Neutrophil (primary cell): ENCODE results near the gene NAA20.

ENCODE experiments used
- H3K27ac ChIP-seq: fragments of 200-600 bp; sonication (generic); 2 replicates; pipeline ENCODE4 v1.5.1; 2016; ENCODE audit warnings: mild to moderate bottlenecking, moderate library complexity
- H3K27me3 ChIP-seq: fragments of 200-600 bp; sonication (generic); 2 replicates; pipeline ENCODE4 v1.6.0; 2016; ENCODE audit warnings: mild to moderate bottlenecking
- H3K36me3 ChIP-seq: fragments of 200-600 bp; sonication (generic); 2 replicates; pipeline ENCODE4 v1.5.1; 2017
- H3K4me1 ChIP-seq, 2 experiments: fragments of 200-600 bp in 1 of 2; sonication (generic) in 1 of 2; 1 replicate in 1 of 2; 2 replicates in 1 of 2; pipeline versions ENCODE4 v1.5.1 to v1.6.1; 2013 to 2016; ENCODE audit warnings: low read depth in 1 of 2, low read length in 1 of 2, mild to moderate bottlenecking in 1 of 2, moderate library complexity in 1 of 2; ENCODE audit not compliant: control insufficient read depth in 1 of 2, insufficient read depth in 1 of 2
- H3K4me3 ChIP-seq, 2 experiments: fragments of 200-600 bp in 1 of 2; sonication (generic) in 1 of 2; 1 replicate in 1 of 2; 2 replicates in 1 of 2; pipeline ENCODE4 v1.5.1; 2013 to 2016; ENCODE audit warnings: low read depth in 1 of 2, low read length in 1 of 2, mild to moderate bottlenecking in 1 of 2, moderate library complexity in 1 of 2
- H3K9me3 ChIP-seq: fragments of 200-600 bp; sonication (generic); 2 replicates; pipeline ENCODE4 v1.5.1; 2016
- TF ChIP-seq, protein P1 (sequence below): fragments of 200-600 bp; sonication (generic); IDR thresholded peaks from 2 replicates; pipeline ENCODE4 v1.5.1; 2016; ENCODE audit warnings: antibody characterized with exemption

The NAA20 gene

DNA sequence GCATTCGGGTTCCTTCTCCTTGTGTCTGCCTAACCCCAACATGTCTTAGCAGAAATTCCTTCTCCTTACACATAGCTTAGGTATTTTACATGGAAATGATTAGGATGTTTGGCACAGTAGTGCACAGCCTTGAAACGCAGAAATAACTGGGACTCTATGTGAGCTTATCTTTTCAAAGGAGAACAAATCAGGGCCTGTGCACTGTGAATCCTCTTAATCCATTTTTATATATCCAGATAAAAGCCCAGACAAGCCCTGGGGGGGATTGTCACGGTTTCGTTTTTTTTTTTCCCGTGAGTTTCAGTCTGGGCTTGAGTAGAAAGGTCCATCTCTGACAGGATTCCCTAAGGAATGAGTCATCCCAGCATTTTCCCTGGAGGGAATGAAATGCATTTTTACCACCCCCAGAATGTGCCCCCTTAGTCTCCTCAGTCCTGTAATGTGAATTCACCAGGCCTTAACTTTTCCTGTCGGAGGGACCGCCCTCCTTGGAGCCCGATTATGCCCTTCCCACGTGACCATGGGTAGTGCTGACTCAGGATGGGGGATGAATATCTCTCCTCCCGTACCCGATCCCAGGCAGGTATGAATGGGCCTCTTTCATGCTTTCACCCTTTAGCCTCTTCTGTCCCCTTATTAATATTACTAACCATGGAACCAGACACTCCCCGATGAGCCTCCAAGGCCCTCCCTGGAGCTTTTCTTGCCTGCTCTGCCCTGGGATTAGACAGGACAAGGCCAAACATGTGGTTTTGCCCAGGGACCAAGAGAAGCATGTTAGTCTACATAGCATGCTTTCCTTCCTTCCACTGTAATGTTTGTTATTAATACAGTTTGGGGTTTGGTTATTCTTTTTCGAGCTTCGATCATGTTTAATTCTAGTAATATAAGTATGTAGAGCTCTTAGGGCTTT, 23.9 kb upstream of the NAA20 start:
- H3K4me3 ChIP-seq = no peak overlapping the region
- TF ChIP-seq, protein P1, sequence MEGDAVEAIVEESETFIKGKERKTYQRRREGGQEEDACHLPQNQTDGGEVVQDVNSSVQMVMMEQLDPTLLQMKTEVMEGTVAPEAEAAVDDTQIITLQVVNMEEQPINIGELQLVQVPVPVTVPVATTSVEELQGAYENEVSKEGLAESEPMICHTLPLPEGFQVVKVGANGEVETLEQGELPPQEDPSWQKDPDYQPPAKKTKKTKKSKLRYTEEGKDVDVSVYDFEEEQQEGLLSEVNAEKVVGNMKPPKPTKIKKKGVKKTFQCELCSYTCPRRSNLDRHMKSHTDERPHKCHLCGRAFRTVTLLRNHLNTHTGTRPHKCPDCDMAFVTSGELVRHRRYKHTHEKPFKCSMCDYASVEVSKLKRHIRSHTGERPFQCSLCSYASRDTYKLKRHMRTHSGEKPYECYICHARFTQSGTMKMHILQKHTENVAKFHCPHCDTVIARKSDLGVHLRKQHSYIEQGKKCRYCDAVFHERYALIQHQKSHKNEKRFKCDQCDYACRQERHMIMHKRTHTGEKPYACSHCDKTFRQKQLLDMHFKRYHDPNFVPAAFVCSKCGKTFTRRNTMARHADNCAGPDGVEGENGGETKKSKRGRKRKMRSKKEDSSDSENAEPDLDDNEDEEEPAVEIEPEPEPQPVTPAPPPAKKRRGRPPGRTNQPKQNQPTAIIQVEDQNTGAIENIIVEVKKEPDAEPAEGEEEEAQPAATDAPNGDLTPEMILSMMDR = no peak
- no peaks in the 10 kb centered on the region for H3K36me3 ChIP-seq
- H3K4me1 ChIP-seq = peaks cover 9 to 10% of the 10 kb centered on the region in 2 experiments
- H3K27ac ChIP-seq = no peak overlapping the region
- H3K9me3 ChIP-seq = no peaks in the 10 kb centered on the region
- no peaks in the 10 kb centered on the region for H3K27me3 ChIP-seq

DNA sequence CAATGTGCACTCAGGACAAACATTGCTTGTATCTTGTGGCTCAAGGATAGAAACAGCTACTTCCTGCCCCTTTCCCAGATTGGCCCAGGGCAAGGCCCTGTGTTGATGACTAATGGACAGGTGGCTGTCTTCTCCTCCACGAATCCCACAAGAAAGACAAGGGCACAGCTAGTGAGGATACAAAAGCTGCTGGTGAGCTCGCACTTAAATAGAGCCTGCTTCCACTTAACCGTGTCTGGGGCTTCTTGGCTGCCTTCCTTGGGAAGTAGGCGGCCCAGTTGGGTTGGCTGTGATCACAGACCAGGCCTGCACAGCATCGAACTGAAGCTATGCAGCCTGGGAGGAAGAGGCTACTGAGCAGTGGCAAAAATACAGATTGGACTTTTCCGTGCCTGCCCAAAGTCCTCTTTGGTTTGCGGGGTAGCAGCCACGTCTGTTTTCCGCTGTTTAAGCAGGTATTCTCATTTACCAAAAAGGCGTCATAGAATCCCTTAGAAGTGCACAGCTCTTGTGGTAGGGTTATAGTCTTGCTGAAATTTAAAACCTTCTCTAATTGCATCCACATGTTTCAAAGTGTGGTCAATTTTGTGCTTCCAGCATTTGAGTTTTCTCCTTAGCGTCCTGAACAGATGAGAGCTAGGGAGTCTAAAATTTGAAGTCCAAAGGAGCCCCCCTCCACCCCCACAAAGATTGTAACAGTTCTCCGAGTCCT, 23.0 kb upstream of the NAA20 start:
- no peaks in the 10 kb centered on the region for H3K9me3 ChIP-seq
- peaks cover 9 to 10% of the 10 kb centered on the region in 2 experiments for H3K4me1 ChIP-seq
- TF ChIP-seq, protein P1 = no peak
- no peak overlapping the region for H3K27ac ChIP-seq
- no peaks in the 10 kb centered on the region for H3K36me3 ChIP-seq
- H3K4me3 ChIP-seq = no peak overlapping the region
- H3K27me3 ChIP-seq = no peaks in the 10 kb centered on the region

DNA sequence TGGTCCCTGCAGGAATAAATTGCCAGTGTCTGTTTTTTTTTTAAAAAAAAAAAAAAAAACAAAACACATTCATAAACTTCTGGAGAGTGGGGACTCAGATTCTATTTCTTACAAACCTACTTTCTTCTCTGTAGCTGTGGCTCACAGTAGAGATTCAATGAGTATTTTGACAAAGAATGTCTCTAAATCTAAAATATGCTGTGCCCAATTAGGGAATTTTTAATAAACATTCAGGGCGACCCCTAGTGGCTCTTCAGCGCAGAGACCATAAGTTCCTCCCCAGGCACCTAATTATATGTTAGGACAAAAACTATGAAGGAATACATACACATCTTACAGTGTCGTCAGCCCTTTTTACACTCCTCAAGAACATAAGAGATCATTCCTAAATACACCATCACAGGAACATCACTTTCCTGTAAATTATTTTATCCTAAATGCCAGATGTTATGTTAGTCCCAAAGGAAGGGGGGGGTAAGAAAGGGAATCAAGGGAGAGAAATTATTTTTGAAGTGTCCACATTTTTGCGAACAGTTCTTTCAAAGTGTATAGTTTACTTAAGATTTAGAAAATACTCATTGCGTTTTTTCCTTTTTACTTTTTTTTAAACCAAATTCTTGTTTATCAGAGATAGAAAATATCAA, 21.8 kb upstream of the NAA20 start:
- H3K9me3 ChIP-seq = no peaks in the 10 kb centered on the region
- TF ChIP-seq, protein P1 = peak; percentile 68
- no peaks in the 10 kb centered on the region for H3K36me3 ChIP-seq
- peaks cover 13 to 17% of the 10 kb centered on the region in 2 experiments for H3K4me1 ChIP-seq
- no peaks in the 10 kb centered on the region for H3K27me3 ChIP-seq
- no peak overlapping the region for H3K4me3 ChIP-seq
- H3K27ac ChIP-seq = no peak overlapping the region

DNA sequence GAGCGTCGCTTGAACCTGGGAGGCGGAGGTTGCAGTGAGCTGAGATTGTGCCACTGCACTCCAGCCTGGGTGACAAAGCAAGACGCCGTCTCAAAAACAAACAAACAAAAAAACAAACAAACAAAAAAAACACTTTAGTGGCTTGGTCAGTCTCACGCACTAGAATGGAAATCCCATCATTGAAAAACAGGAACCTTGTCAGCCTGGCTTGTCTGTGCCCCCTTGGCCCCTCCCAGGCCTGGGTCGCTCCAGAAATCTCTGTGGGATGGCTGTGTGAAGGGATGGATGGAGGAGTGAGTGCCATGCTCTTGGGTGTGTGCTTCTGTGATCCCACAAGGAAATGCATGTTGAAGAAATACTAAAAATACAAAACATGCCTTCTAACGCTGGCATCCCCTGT, 20.9 kb upstream of the NAA20 start:
- Histone ChIP-seq H3K4me1 (peaks cover 22 to 25% of the 10 kb centered on the region in 2 experiments), H3K9me3 (no peaks in the 10 kb centered on the region), H3K27ac (no peak overlapping the region), H3K4me3 (no peak overlapping the region), H3K27me3 (no peaks in the 10 kb centered on the region), H3K36me3 (no peaks in the 10 kb centered on the region)
- TF ChIP-seq, protein P1 = no peak

DNA sequence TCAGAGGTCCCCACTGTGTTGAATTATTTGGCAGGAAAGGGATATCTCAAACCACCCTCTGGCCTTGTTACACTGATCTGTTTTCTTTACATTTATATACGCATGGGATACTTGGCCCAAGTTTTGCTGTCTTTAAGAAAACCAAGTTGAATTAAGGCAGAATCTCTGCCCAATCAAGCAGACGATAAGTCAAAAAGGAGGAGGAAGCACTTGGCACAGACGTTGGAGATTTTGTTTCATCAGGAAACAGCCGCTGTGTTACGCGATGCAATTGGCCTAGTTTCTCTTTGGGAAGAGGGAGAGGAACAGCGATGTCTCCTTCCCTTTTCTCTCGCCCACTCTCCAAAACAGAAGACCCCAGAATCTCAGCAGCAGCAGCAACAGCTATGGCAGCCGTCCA, 20.2 kb upstream of the NAA20 start:
- H3K36me3 ChIP-seq = no peaks in the 10 kb centered on the region

More for the DNA sequence above, 20.2 kb upstream of the NAA20 start:
- TF ChIP-seq, protein P1 = no peak
- no peak overlapping the region for H3K27ac ChIP-seq
- H3K4me1 ChIP-seq = peaks cover 28 to 32% of the 10 kb centered on the region in 2 experiments
- H3K4me3 ChIP-seq = no peak overlapping the region
- H3K27me3 ChIP-seq = no peaks in the 10 kb centered on the region
- H3K9me3 ChIP-seq = no peaks in the 10 kb centered on the region
